HG02870 (cell line): ENCODE data around the gene AGBL1.
"Not testable (repeated sequence)": the region's sequence is repeated elsewhere in the genome, so short reads cannot be mapped to it uniquely, and the experiment has no call there.

Experiments used
- ATAC-seq: cut with Tn5 transposase; IDR thresholded peaks from one replicate; pipeline ENCODE4 v1.9.1; 2021; ENCODE audit warnings: mild to moderate bottlenecking, moderate library complexity; ENCODE audit not compliant: unreplicated experiment

The AGBL1 gene

DNA sequence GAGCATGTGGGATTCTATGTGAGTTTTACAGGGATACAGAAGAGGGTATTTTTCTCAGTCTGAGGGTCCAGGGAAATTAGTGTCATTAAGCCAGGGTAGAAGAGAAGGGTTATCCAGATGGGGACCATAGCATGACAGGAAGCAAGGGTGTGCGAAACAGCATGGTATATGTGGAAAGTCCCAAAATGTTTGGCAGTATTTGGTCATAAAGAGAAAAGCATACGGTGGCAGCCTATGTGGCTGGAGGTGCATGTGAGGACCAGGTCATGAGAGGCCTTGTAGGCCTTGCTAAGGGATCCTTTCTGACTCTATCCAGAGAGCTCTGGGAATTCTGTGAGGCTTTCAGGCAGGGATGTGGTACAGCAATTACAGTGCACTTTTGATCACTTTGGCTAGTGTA, 411.4 kb downstream of the AGBL1 start:
- ATAC-seq: no peak

DNA sequence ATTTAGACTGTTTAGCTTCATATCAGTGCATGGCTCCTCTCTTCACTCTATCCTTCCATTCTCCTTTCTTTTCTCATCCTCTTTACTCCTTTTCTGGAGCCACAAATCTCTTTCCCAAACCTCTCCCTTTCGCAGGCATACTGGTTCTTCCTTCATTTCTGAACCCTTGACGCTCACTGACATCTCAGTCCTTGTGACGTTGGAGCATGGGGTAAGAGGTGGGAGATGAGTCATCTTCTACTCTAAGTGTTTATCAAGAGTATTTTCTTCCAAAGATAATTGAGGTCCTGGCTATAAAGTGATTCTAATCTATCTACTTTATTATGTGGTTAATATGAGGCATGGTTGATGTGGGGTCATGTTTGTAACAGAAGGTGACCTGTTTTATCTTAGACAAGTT, 414.2 kb downstream of the AGBL1 start:
- ATAC-seq: no peak

DNA sequence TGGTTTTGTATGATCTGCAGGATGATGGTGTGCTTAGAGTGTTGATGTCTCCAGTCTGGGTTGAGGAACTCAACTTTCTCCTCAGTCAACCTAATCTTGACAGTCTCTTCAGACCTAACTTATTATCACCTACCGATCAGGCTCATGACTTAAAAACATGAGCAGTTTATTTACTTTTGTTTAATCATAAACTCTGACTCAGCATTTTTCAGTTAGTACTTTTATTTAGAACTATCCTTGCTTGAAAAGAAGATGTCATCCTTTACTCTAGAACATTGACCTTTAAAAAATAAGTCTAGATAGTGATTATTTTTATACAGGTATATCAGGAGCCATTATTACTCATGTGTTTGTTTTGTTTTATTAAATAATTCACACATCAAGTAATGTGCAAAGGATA, 414.8 kb downstream of the AGBL1 start:
- ATAC-seq: no peak

DNA sequence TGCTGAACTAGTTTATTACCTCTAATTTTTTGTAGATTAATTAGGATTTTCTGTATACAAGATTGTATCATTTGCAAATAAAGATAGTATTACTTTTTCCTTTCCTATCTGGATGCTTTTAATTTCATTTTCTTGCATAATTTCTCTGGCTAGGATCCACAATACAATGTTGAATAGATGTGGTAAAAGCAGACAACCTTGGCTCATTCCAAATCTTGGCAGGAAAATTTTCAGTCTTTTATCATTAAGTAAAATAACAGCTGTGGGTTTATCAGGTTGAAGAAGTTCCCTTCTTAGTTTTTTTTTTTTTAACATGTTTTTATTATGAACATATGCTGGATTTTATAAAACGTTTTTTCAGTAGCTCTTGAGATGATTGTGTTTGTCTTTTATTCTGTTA, 422.6 kb downstream of the AGBL1 start:
- no peak for ATAC-seq

DNA sequence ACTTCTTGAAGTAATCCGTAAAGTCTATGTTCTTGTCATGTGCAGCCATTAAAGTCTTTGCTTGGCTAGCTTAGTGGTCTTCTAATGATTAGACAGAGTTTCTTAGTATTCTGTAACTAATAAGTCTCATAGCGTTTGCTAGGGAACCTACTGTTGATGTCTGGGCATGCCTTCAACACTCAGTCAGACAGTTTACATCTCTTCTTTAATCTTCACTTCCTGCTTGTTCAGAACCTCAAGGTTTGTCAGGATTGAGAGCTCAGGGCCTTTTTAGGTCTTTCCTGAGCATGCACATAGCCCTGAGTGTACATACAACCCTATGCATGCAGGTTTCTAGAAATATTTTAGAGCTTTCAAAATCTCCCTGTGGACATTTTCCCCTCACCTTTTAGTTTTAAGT, 426.3 kb downstream of the AGBL1 start:
- no peak for ATAC-seq

DNA sequence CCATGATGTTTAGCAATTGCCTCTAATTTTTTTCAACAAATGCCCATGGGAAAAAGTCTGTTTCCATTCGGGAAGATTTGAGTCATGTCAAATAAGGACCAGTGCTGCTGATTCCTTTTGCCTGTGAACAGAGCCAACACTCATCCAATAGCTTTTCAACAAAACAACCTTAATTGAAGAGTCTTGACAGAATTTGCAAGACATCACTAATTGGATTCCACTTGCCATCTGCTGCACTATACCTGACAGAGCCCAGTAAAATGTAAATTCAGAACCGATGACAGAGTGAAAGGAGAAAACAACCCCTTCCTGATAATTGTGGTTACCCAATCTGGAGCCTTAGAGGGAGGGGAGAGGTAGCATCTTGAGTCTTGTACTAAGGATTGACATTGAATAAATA, 426.7 kb downstream of the AGBL1 start:
- ATAC-seq: no peak

DNA sequence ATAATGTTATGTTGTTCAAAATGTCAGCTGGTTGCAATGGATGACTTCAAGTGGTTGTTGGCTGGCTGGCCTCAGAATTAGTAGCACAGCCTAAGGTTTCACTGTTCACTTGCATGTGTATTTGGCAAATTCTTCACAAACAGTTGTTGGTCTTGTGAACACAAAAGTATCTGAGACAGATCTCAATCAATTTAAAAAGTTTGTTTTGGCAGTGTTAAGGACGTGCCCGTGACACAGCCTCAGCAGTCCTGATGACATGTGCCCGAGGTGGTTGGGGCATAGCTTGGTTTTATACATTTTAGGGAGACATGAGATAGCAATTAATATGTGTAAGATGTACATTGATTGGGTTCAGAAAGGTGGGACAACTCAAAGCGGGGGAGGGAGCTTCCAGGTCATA, 436.0 kb downstream of the AGBL1 start:
- no peak for ATAC-seq

DNA sequence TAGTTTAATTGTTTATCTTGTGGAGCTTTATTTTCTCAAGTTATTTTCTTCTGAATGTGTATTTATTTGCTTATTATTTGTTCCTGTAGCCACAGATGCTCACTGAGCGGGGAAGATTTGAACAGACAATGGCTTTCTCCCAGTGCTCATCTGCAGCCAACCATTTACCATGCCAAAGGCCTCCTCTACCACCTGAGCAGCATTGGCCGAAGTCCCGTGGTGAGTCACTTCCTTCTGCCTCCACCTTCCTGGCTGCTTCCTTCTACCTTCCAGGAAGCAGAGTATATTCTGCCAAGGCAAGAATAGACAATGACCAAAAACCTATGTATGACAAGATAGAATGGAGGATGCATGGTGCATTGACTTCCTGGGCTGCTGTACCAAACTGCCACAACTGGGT, 443.1 kb downstream of the AGBL1 start:
- no peak for ATAC-seq

DNA sequence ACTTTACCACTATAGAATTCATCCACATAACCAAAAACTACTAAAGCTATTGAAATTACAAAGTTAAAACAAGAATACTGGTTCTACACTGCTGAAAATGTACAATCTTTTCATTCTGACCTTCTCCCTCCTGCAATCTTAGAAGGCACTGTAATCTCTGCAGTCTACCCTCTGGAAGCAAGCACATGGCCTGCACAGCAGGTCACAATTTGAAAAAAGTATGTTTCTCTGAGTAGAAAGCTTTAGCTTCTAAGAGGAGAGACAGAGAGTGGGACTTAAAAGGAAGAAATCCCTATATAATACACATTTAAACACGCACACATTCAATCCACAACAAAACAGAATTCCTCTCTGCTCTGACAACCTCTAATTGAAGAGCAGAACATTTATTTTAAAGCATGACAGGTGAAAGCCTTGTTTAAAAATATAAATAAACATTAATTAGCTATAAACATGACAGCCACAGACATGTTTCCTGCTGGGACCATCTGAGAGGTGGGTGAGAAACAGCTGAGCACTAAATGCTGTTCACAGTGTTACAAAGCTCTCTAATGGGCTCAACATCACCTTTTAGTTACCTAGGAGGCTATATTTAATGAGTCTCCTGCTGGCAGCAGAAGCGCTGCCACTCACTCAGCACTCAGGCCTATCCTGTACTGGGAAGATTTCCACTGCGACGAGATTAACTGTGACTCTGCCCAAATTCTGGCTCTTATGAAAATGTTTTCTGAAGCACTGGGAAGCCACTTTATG, 447.4 kb downstream of the AGBL1 start:
- no peak for ATAC-seq

DNA sequence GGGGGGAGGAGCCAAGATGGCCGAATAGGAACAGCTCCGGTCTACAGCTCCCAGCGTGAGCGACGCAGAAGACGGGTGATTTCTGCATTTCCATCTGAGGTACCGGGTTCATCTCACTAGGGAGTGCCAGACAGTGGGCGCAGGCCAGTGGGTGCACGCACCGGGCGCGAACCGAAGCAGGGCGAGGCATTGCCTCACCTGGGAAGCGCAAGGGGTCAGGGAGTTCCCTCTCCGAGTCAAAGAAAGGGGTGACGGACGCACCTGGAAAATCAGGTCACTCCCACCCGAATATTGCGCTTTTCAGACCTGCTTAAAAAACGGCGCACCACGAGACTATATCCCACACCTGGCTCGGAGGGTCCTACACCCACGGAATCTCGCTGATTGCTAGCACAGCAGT, 448.4 kb downstream of the AGBL1 start:
- not testable (repeated sequence) for ATAC-seq

DNA sequence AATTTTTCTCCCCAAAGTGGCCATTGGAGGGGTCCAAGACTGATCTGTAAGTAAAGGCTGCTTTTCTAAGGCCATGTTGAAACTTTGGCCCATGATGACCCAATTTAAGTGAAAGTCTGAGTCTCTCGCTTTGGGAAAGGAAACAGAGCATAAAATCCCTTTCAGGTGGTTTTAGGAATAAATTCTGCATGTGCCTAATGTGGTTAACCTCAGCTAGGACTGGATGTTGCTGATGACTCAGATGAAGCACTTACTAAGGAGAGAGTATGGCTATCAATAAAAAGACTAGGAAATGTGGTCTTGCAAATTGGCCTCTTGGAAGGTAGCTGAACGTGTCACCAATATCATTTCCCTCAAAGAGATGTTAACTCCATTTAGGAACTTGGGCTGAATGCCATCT, 458.5 kb downstream of the AGBL1 start:
- ATAC-seq: no peak

DNA sequence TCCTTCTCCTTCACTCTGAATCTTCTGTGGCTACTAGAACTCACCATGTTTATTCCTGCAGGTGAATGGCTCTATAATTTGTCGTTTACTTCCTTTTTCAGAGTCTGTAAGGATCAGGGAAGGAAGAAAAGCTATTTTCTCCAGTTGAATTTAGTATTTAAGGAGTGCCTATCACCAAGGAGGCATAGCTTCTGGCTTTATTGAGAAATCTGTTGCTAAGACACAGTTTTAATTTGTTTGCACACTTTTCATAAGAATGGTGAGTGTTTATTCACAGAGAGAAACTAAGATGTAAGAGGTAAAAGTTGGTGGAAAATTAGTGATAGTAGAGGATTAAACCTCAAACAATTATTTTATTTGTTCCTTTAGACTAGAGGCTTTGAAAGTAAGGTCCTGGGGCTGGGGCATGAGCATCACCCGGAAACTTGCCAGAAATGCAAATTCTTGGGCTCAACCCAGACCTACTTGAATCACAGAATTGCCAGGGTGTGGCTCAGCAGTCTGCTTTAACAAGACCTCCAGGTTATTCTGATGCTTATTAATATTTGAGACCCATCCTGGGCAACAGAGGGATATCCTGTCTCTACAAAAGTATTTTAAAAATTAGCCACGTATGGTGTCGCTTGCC, 461.3 kb downstream of the AGBL1 start:
- no peak for ATAC-seq

DNA sequence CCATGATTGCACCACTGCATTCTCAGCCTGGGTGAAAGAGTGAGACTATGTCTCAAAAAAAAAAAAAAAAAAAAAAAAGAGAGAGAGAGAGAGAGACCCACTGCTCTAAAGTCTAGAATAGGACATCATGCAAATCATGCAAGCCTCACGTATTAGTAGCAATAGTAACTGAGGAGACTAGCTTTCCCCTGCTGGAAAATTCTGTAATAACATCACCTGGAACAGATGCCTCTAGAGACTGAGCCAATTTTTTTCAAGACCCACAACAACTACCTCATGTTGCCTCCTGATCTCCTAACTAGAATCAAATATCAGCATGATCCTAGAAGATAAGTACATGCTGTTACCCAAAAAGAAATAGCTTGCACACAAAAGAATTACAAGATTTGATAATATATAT, 461.9 kb downstream of the AGBL1 start:
- ATAC-seq: no peak

DNA sequence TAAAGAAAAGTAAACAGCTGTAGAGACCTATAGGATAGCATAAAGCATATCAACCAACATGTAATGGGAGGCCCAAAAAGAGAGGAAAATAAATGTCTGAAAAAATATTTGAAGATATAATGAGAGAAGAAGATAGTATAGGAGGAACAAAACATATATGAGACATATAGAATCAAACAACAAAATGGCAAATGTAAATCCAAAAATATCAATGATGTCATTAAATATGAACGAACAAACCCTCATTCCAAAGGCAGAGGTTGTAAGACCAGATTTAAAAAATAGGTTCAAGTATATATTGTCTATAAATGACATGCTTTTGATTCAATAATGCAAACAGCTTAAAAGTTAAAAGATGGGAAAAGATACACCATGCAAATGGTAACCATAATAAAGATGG, 470.4 kb downstream of the AGBL1 start:
- no peak for ATAC-seq

DNA sequence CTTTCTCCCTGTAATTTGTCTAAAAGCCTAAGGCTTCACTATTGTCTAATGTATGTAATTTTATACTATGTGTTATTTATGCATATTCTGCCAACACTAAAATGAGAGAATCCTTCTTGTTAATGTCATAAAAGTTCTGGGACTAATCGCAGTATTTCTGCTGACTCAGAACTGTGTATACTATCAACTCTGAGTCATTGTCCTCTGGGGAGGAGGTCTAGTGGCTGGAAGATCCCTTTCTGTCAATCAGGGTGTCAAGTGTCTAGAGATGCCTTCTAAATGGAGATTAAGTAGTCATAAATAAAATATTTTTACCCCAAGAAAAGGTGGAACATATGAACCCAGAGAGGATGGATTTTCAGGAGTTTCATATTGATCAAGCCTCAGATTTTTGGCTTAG, 473.4 kb downstream of the AGBL1 start:
- no peak for ATAC-seq

DNA sequence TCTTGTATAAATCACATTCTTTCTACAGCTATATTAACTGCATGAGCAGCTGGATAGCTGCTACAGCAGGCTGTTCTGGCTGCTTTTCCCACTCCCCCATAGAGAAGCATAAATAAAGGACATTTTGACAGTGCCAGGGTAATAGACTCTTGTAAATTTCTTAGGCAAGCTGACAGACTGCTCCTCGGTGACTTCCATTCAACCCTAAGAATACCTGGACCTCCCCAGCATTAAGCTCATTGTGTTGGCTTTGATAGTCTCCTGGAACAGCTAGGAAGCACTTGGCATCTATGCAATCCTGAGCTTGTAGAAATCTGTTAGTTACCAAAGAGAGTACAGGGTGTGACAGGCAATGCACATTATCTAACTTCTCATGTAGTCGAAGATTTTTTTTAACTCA, 475.4 kb downstream of the AGBL1 start:
- ATAC-seq: no peak

DNA sequence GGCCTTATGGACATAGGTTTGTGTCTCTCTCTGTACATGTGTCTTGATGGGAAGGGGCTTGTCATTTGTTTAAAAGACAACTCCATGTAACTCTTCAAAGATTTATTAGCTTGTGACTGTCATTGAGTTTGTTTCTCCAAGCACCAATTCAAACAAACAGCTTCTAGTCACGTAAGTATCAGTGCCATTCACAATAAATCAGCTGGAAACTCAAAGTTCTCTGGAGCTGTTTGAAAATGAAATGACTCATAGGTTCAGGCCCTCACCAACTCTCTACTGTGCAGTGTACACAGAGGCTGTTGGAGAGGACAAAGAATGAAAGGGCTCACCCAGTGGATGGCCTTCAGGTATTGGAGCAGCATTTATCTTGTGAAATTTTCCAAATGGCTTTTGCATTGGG, 476.3 kb downstream of the AGBL1 start:
- no peak for ATAC-seq

DNA sequence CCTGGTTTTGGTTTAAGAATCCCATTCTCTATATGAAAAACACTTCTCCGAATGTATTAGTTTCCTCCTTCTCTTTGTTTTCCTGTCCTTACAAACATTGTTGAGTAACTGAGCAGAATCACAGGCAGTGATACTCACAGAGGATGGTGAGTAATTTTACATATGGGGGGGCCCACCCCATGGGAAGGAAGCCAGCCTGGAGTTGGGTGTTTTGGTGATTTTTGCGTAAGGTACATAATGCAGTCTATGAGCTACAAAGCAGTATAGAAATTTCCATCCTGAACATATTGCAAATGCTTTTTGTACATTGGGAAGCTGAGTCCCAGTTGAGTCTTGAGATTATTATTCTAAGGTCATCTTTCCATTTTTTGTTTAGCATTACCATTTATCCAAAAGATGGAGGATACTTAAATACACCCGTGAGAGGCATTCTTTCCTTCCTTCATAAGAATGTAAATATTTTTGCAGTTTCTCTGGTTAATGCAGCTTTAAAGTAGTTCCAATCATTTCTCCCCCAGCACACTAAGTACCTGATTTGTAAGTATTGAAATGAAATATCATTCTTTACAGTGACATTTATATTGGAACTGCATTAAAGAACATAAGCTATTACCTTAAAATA, 476.8 kb downstream of the AGBL1 start:
- no peak for ATAC-seq

DNA sequence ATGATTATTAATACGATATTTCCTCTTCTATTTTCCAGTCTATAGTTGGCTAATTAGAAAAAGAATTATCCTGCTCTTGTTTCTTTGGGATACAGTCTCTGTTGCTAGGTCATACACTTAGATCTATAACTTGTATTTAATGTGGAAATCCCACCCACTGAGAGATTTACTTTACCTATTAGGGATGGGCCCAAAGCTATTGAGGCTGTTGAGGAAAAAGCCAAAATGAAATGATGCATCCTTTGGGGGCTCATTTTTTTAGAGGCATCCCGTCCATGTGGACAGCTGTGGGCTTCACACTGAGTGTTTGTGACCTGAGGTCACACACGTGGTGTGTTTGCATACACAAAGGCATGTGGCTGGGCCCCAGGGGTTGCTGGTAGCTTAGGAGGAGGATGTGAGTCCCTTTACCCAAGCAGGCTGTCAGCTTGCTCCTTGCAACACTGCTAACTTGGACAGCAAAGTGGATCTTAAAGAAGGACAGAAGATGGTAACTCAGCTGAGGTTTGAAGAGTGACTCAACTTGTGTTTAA, 477.4 kb downstream of the AGBL1 start:
- ATAC-seq: no peak

DNA sequence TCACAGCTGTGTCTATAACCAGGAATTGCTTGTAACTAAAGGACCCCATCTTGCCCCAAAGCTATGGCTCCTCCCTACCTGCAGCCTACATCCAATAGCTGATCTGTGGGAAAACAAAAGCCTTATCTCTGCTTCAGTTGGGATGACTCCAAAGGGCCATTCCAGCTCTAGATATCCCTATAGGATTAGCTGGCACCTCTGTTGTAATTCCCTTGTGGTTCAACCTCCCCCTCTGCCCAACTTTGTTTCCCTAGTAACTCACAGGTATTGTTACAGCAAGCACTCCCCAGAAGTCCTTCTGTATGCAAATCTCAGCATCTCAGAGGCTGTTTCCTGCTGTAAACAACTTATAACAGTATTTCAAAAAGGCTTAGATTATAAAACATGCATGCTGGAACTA, 478.6 kb downstream of the AGBL1 start:
- ATAC-seq: no peak

DNA sequence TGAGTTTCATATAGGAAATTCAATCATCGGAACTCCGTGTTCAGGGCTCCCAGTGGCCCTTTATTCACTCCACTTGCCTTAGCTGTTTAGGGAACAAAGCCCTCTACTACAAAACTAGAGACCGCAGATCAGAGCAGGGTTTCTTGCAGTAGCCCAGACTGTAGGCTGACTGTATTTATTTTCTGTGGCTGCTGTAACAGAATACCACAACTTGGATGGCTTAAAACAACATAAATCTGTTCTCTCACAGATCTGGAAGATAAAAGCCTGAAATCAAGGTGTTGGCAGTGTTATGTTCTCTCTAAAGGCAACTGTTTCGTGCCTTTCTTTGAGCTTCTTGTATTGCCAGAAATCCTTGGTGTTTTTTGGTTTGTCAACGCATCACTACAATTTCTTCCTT, 479.0 kb downstream of the AGBL1 start:
- ATAC-seq: no peak

DNA sequence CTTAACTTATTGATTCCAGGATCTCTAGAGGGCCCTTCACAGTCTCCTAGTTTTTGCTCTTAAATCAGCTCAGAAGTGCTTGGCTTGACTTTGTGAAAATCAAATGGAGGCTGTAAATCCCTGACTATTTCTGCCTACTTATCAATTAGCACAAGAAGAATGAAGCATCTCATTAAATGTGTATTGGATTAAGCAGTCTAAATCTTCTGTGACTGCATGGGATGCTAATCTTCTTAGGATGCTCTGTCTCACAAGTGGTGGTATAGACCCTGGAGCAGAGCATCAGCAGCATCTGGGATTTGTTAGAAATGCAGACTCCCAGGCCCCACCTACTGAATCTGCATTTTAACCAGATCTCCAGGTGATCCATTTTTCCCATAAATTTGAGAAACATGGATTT, 488.7 kb downstream of the AGBL1 start:
- ATAC-seq: no peak
